Measurements from ENCODE around the gene SUN5.

The SUN5 gene

GRCh38 chr20:33022694-33023438, 18.6 kb upstream of the SUN5 start:
- FAIRE-seq (no peak), DNase-seq (ENCODE audit: insufficient read length, low spot score) (no peak)
- TF ChIP-seq POLR2A (IDR thresholded peaks at IDR 0.05; ENCODE audit: low read depth, low read length): no peak

DNA sequence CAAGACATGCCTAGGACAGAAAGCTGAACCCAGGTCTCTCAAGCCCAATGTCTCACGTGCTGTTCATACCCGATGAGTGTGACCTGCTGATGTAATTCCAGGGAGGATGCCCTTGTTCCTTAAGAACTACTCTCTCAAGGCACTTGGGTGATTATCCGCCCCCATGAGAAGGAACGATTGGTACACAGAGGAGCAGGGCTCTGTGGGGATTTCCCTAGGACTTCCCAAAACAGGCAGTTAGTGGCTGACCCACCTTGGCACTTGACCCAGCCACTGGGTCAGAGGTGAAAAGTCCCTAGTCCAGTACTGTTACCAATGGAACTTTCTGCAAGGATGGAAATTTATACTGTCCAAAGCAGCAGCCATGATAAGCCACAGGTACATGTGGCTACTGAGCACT, 18.1 kb upstream of the SUN5 start:
- DNase-seq (ENCODE audit: insufficient read length, low spot score): no peak
- no peak for TF ChIP-seq POLR2A (IDR thresholded peaks at IDR 0.05; ENCODE audit: low read depth, low read length)
- FAIRE-seq: no peak

GRCh38 chr20:33021879-33022278, 17.6 kb upstream of the SUN5 start:
- FAIRE-seq (no peak), DNase-seq (ENCODE audit: insufficient read length, low spot score) (no peak)
- no peak for TF ChIP-seq POLR2A (IDR thresholded peaks at IDR 0.05; ENCODE audit: low read depth, low read length)

- DNase-seq (ENCODE audit: insufficient read length, low spot score) (no peak), FAIRE-seq (no peak)
- no peak for TF ChIP-seq POLR2A (IDR thresholded peaks at IDR 0.05; ENCODE audit: low read depth, low read length)
Observed at GRCh38 chr20:33020278-33021161, 16.3 kb upstream of the SUN5 start.

DNA sequence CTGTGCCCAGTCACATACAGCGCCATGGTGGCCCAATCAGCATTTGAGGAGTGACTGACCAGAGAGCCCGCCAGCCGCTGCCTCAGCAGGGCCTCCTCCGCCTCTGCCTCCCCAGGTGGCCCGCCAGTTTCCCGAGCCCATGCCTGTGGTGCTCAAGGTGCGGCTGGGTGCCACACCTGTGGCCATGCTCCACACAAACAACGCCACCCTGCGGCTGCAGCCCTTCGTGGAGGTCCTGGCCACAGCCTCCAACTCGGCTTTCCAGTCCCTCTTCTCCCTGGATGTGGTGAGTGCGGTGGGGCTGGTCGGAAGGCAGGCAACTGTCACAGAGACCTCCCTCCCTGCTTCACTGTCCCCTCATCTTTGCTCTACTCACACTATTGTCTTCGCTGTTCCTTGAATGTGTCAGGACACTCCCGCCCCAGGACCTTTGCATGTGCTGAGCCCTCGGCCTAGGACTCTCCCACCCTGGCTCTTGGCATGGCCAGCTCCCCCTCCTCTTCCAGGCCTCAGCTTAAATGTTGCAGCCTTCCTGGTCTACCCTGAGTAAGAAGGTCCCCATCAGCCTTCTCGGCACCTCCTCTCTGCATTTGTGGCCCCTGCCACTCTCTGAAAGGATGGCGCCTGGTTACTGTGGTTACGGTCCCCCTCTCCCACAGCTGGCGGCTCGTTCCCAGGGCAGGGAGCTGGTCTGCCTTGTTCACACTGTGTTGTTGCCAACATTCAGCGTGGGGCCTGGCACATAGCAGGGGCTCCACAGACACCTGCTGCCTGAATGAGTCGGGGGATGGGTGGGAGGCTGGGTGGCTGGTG, 15.4 kb upstream of the SUN5 start:
- DNase-seq (ENCODE audit: insufficient read length, low spot score): no peak
- FAIRE-seq: no peak
- no peak for TF ChIP-seq POLR2A (IDR thresholded peaks at IDR 0.05; ENCODE audit: low read depth, low read length)

DNA sequence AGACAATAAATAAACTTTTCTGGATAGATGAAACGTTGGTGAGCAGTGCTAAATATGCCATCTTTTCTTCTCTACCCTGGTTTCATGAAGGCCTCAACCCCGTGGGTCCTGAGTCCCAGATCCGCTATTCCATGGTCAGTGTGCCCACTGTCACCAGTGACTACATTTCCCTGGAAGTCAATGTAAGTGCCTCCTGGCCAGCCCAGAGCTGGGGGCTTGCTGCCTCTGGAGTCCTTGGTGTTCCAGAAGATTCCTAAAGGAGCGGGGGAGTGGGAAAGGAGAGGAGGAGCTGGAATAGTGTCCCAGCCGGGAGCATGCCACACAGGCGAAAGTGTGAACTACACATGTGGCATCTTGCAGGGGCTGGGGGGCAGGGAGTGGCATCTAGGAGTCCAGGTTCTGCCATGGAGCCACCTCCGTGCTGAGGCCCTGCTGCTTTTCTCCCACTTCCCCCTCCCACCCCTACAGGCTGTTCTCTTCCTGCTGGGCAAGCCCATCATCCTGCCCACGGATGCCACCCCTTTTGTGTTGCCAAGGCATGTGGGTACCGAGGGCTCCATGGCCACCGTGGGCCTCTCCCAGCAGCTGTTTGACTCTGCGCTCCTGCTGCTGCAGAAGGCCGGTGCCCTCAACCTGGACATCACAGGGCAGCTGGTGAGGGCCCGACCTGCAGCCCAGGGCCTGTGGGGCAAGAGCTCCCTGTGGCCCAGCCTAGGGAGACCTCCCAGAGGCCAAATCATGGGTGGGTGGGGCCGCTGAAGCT, 14.1 kb upstream of the SUN5 start:
- FAIRE-seq (no peak), DNase-seq (ENCODE audit: insufficient read length, low spot score) (no peak)
- no peak for TF ChIP-seq POLR2A (IDR thresholded peaks at IDR 0.05; ENCODE audit: low read depth, low read length)

DNA sequence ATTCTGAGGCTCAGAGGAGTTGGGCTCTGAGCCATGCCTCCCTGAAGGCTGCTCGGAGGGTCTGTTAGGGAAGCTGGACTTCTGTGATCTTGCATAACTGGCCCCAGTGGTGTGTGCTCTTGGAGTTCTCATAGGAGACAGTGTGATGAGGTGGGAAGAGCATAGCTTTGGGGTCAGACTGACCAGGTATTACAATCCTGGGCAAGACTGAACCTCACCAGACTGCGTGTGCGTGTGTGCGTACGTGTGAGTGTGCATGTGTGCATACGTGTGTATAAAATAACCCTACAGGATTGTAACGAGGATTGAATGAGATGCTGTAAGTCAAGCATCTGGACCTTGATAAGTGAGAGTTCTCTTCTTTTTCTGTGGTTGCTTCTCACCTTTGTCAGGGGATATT, 13.3 kb upstream of the SUN5 start:
- DNase-seq (ENCODE audit: insufficient read length, low spot score) (no peak), FAIRE-seq (no peak)
- TF ChIP-seq POLR2A (IDR thresholded peaks at IDR 0.05; ENCODE audit: low read depth, low read length): no peak

- FAIRE-seq: no peak
- TF ChIP-seq POLR2A (IDR thresholded peaks at IDR 0.05; ENCODE audit: low read depth, low read length): no peak
- DNase-seq (ENCODE audit: insufficient read length, low spot score): no peak
Observed at GRCh38 chr20:33016581-33017109, 12.4 kb upstream of the SUN5 start.

DNA sequence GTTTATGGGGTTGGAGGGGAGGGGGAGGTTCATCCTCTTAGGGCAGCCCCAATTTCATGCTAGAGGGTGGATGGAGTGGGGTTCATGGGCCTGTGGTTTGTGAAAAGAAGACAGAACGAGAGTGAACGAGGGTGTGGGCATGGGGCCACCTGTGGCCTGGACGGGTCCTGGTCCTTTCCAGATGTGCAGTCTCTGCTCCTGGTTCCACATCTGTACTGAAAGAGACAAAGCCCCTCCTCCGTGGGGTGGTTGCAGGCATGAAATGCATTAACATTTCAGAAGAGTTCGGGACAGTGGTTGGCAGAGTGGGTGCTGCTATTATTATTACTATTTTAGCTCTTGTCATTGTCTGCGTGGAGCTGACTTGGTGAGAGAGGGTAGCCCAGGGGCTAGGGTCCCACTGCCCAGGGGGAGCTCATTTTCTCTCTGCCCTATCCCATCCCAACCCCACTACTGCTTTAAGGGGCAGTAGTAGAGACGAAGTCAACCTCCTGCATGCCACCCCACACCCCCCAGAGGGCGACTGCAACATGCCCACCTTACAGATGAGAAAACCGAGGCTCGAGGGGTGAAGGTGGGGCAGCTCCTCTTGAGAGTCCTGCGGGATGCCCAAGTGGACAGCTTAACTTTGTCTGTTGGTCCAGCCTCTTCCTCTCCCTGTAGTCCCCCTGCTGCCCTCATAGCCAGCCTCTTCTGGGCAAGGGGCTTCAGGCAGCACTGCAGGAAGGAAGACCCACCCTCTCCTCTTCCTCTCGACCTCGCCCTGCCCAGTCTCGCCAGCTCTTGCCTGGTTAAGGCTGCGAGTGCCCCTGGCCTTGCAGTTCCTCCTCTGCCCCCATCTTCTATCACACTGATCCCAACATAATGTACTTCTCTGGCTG, 11.7 kb upstream of the SUN5 start:
- DNase-seq (ENCODE audit: insufficient read length, low spot score) (no peak), FAIRE-seq (no peak)
- no peak for TF ChIP-seq POLR2A (IDR thresholded peaks at IDR 0.05; ENCODE audit: low read depth, low read length)

- DNase-seq (ENCODE audit: insufficient read length, low spot score): no peak
- no peak for TF ChIP-seq POLR2A (IDR thresholded peaks at IDR 0.05; ENCODE audit: low read depth, low read length)
- FAIRE-seq: no peak
Observed at GRCh38 chr20:33015114-33015484, 10.9 kb upstream of the SUN5 start.

DNA sequence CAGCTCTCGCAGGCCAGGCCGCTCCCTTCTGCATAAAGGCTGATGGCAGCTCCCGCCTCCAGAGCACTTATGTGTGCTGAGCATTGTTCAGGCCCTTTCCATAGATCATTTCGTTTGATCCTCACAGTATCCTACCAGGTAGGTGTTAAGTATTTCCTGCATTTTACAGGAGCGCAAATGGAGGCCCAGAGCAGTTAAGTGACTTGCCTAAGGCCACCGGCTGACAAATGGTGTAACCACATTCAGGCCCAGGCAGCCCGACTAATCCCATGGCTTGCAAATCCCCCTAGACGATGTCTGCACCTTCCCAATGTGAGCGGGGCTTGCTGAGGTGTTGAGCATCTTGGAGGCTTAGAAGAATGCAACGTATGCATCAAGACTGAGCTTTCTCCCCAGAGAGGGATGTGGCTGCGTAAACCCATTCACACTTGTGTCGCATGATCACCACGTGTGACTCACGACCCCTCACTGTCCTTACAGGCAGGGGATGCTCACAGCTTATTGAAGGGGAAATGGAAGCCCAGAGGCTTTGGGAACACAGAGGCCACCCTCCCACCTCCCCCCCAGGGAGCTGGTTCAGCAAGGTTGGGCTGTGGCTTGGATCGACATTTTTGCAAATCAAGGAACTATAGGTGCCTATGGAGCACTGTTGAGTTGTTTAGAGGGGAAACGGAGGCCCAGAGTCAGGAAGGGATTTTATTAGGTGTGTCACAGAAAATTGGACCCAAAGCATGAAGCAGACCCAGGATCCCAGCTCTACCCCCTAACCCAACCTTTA, 10.3 kb upstream of the SUN5 start:
- FAIRE-seq (no peak), DNase-seq (ENCODE audit: insufficient read length, low spot score) (no peak)
- no peak for TF ChIP-seq POLR2A (IDR thresholded peaks at IDR 0.05; ENCODE audit: low read depth, low read length)

All from H54 (cell line).